SW 1271 (cell line): ENCODE data around the gene TMEM190.
A peak's percentile ranks its signal among the peaks of the same experiment; 100 is the strongest.

ENCODE experiments used
- DNase-seq, 2 experiments: peaks; one replicate each; lab custom pipeline; 2025; lab: John Stamatoyannopoulos, UW

TMEM190 gene

DNA sequence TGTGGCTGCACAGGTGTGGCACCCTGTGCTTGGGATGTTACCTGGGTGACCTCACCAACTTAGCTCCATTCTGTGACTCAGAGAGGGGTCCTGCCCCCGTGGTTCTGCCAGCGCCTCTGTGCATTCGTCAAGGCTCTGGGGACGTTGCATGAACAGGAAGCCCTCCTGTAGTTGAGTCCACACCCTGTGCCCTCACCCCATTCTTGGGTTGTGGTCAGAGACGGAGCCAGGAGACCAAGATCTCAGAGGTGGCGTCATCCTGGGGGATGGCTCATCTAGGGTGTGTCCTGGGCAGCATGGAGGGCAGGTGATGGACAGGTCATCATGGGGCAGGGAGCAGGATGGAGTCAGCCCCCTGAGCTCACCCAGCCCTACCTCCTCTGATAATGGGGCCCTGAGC lies 24.6 kb upstream of the TMEM190 start:
- DNase-seq, result no peak

GRCh38 chr19:55352549-55353145 lies 24.0 kb upstream of the TMEM190 start:
- DNase-seq, result no peak

GRCh38 chr19:55353356-55353802 lies 23.2 kb upstream of the TMEM190 start:
- DNase-seq, result no peak

GRCh38 chr19:55353803-55354697 lies 22.6 kb upstream of the TMEM190 start:
- peak in 1 of 2 experiments; percentile 18 for DNase-seq

GRCh38 chr19:55354698-55355212 lies 21.9 kb upstream of the TMEM190 start, which contains the start of gene COX6B2:
Gene COX6B2 (minus strand): TSS chr19:55354719. CDS start chr19:55354521, 198 bp downstream.
- no peak for DNase-seq

GRCh38 chr19:55355213-55355821 lies 21.3 kb upstream of the TMEM190 start:
- DNase-seq, result no peak

- no peak for DNase-seq
These were observed 18.1 kb upstream of the TMEM190 start for GRCh38 chr19:55358493-55358892.

DNA sequence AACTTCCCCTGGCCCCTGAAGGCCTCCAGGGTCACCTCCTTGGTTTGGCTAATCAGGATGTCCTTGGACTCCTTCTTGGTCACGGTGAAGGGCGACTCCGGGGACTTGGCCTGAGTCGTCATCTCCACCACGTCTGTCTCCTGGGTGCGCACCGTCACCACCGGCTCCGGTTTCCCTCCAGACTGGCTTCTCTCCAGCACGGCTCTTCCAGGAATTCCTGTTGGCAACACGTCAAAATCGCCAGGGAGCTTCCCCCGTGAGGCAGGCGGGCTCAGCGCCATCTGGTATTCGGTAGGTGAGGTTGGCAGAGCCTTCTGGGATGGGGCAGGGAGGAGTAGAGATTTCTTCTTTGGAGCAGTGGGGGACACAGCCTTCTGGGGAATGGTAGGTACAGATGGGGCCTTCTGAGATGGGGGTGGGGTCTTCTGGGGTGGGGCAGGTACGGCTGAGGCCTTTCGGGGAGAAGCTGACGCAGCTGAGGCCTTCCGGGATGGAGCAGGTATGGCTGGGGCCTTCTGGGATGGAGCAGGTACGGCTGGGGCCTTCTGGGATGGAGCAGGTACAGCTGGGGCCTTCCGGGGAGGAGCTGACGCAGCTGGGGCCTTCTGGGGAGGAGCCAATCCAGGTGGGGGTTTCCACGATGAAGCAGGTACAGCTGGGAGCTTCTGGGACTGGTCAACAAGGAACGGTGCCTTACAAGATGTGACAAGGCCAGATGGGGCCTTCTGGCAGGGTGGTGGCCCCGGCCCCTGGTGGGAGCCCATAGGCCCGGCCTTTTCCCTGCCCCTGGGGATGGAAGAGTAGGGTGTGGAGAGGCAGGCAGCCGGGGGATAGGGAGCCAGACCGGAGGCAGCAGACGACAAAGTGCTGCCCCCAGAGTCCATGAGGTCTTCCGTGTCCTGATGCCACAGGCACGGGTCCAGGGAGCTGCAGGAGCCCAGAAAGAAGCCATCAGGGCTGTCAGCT lies 17.4 kb upstream of the TMEM190 start:
- no peak for DNase-seq

DNA sequence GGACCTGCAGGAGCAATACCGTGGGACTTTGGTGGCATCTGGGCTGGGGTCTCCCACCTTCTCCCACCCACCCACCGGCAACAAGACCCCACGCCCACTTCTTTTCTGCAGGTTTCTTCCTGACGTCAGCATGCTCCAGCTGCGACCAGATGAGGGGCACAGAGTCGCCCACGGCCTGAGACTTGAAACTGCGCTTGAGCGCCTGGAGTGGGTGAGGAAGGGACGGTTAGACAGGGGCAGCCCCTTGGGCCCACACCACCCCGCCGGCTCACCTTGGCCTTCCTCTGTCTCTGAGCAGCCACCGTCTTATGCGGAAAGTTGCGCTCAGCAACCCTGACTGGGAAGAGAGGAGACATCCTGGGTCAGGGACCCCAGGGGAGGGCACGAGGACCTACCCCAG lies 15.7 kb upstream of the TMEM190 start:
- no peak for DNase-seq

- no peak for DNase-seq
These were observed 14.2 kb upstream of the TMEM190 start for GRCh38 chr19:55362174-55362989.

GRCh38 chr19:55362990-55363716 lies 13.5 kb upstream of the TMEM190 start, which contains the start of gene GARIN5B:
Gene GARIN5B (minus strand): TSS chr19:55363260. CDS start chr19:55363066, 194 bp downstream.
- DNase-seq, result peak in 1 of 2 experiments; percentile 9

DNA sequence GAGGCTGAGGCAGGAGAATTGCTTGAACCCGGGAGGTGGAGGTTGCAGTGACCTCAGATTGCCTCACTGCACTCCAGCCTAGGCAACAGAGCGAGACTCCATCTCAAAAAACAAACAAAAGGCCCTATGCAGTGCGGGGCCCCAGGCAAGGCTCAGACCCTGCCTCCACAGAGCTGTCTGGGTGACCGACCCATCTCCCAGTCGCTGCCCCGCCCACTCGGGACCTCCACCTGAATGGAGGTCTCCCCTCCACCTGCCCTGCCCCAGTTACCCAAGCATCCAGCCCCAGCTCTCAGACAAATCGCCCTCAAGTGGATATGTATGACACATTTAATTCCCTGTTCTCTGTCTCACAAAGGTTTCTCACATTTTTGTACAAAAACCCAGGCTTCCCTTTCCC lies 11.4 kb upstream of the TMEM190 start:
- DNase-seq, result no peak

DNA sequence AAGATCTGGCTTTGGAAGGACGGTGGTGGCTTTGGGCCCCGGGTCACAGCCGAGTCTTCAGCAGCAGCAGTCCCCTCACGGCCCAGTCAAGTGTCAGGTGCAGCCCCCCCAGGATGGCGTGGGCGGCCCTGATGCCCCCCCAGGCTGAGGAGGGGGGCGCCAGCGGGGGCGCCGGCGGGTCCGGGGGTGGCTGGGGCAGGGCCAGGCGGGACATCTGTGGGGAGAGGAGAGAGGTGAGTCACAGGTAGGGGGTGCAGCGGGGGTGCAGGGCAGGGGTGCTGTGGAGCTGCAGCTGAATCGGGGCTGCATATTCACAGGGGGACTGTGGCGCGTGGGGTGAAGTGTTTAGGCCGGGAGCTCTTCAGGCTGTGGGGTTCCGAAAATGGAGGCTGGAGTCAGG lies 10.7 kb upstream of the TMEM190 start:
- DNase-seq, result no peak

DNA sequence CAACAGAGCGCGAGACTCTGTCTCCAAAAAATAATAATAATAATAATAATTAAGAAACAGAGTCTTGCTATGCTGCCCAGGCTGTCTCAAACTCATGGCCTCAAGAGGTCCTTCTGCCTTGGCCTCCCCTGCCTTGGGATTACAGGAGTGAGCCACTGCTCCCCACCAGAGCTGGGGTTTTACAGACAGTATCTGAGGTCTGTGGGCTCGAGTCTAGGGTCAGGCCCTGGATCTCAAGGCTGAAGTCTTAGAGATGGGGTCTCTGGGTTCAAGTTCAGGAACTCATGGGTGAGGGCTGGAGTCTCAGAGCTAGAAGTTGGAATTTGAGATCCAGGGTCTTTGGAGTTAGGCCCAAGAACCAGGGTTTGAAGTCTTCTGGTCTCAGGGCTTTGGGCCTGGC lies 9.8 kb upstream of the TMEM190 start:
- no peak for DNase-seq

GRCh38 chr19:55368106-55368505 lies 8.5 kb upstream of the TMEM190 start:
- DNase-seq, result no peak

GRCh38 chr19:55368701-55369563 lies 7.7 kb upstream of the TMEM190 start:
- no peak for DNase-seq

GRCh38 chr19:55369653-55370304 lies 6.8 kb upstream of the TMEM190 start:
- DNase-seq, result peak in 1 of 2 experiments; percentile 13

- DNase-seq, result no peak
These were observed 6.2 kb upstream of the TMEM190 start, which contains the start of gene IL11 for GRCh38 chr19:55370305-55370988. Gene IL11 (minus strand): TSS chr19:55370463. CDS start chr19:55370310, 153 bp downstream.
